MCF 10A (cell line): Measurements from ENCODE around the gene EGF. TPM values are rescaled to one million over a fixed set of nuclear protein-coding genes. Genes with fewer than 3 reads are reported as not detected.

Experiments used
- BruUV-seq: library from RNA; stranded (reverse); fragments of 400-500 nt; replicated peaks from 2 replicates; lab custom pipeline; 2021; lab: Mats Ljungman, UMichigan
- CTCF ChIA-PET: fragments of 300-600 bp; sonication (Branson Sonifier 250); formaldehyde crosslinking; extraction: SDS; loops from one replicate; lab custom pipeline; 2021; ENCODE audit warnings: antibody characterized with exemption, inconsistent platforms; lab: Yijun Ruan, JAX
- POLR2A ChIA-PET: fragments of 300-600, 350-650 bp; sonication (Branson Sonifier 250); formaldehyde crosslinking; extraction: SDS; loops from one replicate; lab custom pipeline; 2020; ENCODE audit warnings: antibody characterized with exemption, inconsistent platforms; lab: Yijun Ruan, JAX
- DNase-seq: peaks from one replicate; pipeline ENCODE4 v3.0.0-alpha.2; 2018; ENCODE audit not compliant: unreplicated experiment
- H3K27ac Mint-ChIP-seq: one replicate; pipeline ENCODE4 v1.8.0; 2022; ENCODE audit warnings: mild to moderate bottlenecking, low read depth, mixed read lengths; ENCODE audit not compliant: unreplicated experiment
- H3K27me3 Mint-ChIP-seq: one replicate; pipeline ENCODE4 v1.8.0; 2022; ENCODE audit warnings: mixed read lengths; ENCODE audit not compliant: insufficient read depth, unreplicated experiment
- H3K36me3 Mint-ChIP-seq: one replicate; pipeline ENCODE4 v1.8.0; 2022; ENCODE audit warnings: mild to moderate bottlenecking, moderate library complexity, mixed read lengths; ENCODE audit not compliant: insufficient read depth, unreplicated experiment
- H3K4me1 Mint-ChIP-seq: one replicate; pipeline ENCODE4 v1.8.0; 2022; ENCODE audit warnings: mixed read lengths; ENCODE audit not compliant: insufficient read depth, unreplicated experiment
- H3K4me3 Mint-ChIP-seq: one replicate; pipeline ENCODE4 v1.8.0; 2022; ENCODE audit warnings: mild to moderate bottlenecking, moderate library complexity, mixed read lengths; ENCODE audit not compliant: unreplicated experiment
- H3K9me3 Mint-ChIP-seq: one replicate; pipeline ENCODE4 v1.8.0; 2022; ENCODE audit warnings: mixed read lengths; ENCODE audit not compliant: unreplicated experiment
- CTCF ChIP-seq: fragments of 200-600 bp; IDR thresholded peaks from one replicate; pipeline ENCODE4 v1.8.0; 2022; ENCODE audit warnings: antibody characterized with exemption, mild to moderate bottlenecking; ENCODE audit not compliant: unreplicated experiment
- intact Hi-C: fragments of 100-400 bp; cut with micrococcal nuclease; formaldehyde crosslinking; loops from 2 replicates; pipeline ENCODE4 v1.14.1; 2022
- total RNA-seq: library from RNA; stranded (reverse); gene quantifications from 2 replicates; pipeline ENCODE4 v1.2.3, GENCODE V29; 2022

EGF gene
- total RNA-seq, 1 experiment from 2014 or later = 0.12 TPM

GRCh38 chr4:110005461-110006056, 92.9 kb downstream of the EGF start:
- Mint-ChIP-seq H3K27ac (no peak overlapping the region), H3K9me3 (no peaks in the 10 kb centered on the region), H3K4me3 (no peak overlapping the region), H3K4me1 (peaks cover 6% of the 10 kb centered on the region), H3K36me3 (no peaks in the 10 kb centered on the region), H3K27me3 (no peaks in the 10 kb centered on the region)
- ChIA-PET POLR2A (interaction anchor here (0.8 to 1.4 kb wide), 4 partner anchors 193 to 510 kb away, joined by 3 to 5 read pairs (median 4); partner anchors contain the start of gene ELOVL6), CTCF (interaction anchor here (0.6 to 19.3 kb wide), 45 partner anchors 8 to 974 kb away, joined by 3 to 744 read pairs (median 4); partner anchors contain the start of gene ELOVL6)
- intact Hi-C loops = loop anchor here (1.0 to 10.0 kb wide), 5 partner anchors 195 to 949 kb away; no protein-coding TSS in a partner anchor
- TF ChIP-seq CTCF = peak; percentile 64
- no TSS peak for BruUV-seq
- peak; percentile 77 for DNase-seq

GRCh38 chr4:110007217-110007616, 94.5 kb downstream of the EGF start:
- Mint-ChIP-seq H3K36me3 (no peaks in the 10 kb centered on the region), H3K27me3 (no peaks in the 10 kb centered on the region), H3K9me3 (no peaks in the 10 kb centered on the region), H3K4me1 (peaks cover 6% of the 10 kb centered on the region), H3K27ac (no peak overlapping the region), H3K4me3 (no peak overlapping the region)
- ChIA-PET CTCF (interaction anchor here (1.6 to 19.3 kb wide), 7 partner anchors 9 to 576 kb away, joined by 7 to 744 read pairs (median 22); no protein-coding TSS in a partner anchor), POLR2A (interaction anchor here (1.0 kb wide), 1 partner anchor 14 kb away, joined by 3 read pairs; no protein-coding TSS in a partner anchor)
- no TSS peak for BruUV-seq
- TF ChIP-seq CTCF = no peak
- intact Hi-C loops = loop anchor here (10.0 kb wide), 1 partner anchor 948 kb away; no protein-coding TSS in a partner anchor
- no peak for DNase-seq

- peaks cover 6% of the 10 kb centered on the region for H3K4me1 Mint-ChIP-seq
- CTCF ChIA-PET = interaction anchor here (0.6 to 19.3 kb wide), 5 partner anchors 10 to 505 kb away, joined by 3 to 744 read pairs (median 11); no protein-coding TSS in a partner anchor
Observed at GRCh38 chr4:110008540-110008939, 95.9 kb downstream of the EGF start.

More at GRCh38 chr4:110008540-110008939, 95.9 kb downstream of the EGF start:
- no TSS peak for BruUV-seq
- no peak for TF ChIP-seq CTCF
- Mint-ChIP-seq H3K9me3 (no peaks in the 10 kb centered on the region), H3K27me3 (no peaks in the 10 kb centered on the region), H3K27ac (no peak overlapping the region), H3K36me3 (no peaks in the 10 kb centered on the region), H3K4me3 (no peak overlapping the region)
- POLR2A ChIA-PET = no interaction called here
- no peak for DNase-seq
- intact Hi-C loops = loop anchor here (10.0 kb wide), 1 partner anchor 946 kb away; no protein-coding TSS in a partner anchor
